Endothelial cell of hepatic sinusoid (primary cell): ENCODE data around the gene GIN1.
"Not testable (repeated sequence)": the region's sequence is repeated elsewhere in the genome, so short reads cannot be mapped to it uniquely, and the experiment has no call there.

Experiments
- in situ Hi-C: cut with HindIII; loops from 2 replicates; pipeline ENCODE4 v1.10.0; 2017; ENCODE audit warnings: low sequenced_read_pairs

Gene GIN1

GRCh38 chr5:103111468-103111867 lies 8.5 kb downstream of the GIN1 start:
- in situ Hi-C loops, result no loop called here

DNA sequence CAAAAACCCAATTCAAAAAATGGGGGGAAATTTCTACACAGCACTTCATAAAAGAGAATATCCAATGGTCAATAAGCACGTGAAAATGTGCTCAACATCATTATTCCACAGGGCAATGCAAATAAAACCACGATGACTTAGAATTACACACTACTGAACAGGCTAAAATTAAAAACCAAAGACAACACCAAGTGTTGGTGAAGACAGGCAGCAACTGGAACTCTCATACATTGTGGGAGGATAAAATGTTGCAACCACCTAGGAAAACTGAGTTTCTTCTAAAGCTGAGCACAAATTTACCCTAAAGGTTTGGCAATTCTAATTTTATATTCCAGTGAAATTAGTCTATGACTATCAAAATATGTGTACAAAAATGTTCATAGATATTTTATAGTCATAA lies 9.5 kb downstream of the GIN1 start:
- in situ Hi-C loops, result no loop called here

DNA sequence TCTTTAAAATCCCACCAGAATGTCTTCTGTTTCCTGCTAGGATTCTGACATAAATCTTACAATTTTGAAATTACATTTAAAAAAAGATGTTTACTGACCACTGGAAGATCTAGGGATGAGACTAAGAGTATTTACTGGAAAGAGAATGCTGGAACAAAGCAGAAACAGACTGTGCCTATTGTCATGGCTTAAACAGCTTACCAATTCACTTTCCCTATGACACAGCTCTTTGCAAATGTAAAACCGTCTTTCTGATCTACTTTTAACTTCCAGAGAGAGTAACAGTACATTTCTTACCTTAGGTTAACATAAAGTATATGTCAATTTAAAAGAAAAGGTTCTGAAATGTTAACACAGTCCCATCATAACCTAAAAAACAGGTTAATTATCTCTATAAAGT lies 10.7 kb downstream of the GIN1 start:
- in situ Hi-C loops, result no loop called here

DNA sequence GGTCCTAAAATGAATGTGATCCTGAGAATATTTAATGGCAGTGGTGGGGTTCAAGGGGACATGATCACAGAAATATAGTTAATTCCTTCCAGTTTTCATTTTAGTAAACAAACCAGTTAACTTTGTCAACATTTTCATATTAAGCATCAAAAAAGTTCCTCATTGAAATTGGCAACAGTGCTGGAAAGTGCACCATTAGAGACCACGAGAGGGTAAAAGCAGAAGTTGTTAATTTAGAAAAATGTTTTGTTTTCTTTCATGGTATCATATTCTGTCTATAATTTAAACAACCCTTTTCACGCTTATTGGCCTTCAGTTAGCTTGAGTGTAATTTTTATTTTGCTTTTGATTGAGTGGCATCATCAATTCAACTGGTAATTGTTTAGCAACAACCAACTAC lies 11.9 kb downstream of the GIN1 start:
- in situ Hi-C loops, result no loop called here

- in situ Hi-C loops, result no loop called here
Measured at GRCh38 chr5:103102234-103102633, 17.7 kb downstream of the GIN1 start.

- in situ Hi-C loops, result no loop called here
Measured at GRCh38 chr5:103101079-103101750, 18.7 kb downstream of the GIN1 start.

DNA sequence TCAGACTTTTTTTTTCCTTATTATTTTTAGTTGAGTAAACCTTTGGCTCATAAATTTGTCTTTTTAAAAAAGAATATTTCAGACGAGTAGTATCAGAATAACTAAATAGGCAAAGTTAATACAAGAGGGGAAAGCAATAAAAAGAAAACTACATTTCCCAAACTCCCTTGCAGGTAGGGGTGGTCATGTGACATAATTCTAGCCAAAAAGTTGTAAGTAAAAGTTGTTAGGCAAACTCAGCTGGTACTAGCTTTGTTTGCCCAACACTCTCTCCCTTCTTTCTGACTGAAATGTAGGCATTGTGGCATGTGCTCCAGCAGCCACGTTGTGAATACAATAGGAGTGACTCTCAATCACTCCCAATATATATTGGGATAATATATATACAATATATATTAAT lies 20.9 kb downstream of the GIN1 start:
- in situ Hi-C loops, result no loop called here

DNA sequence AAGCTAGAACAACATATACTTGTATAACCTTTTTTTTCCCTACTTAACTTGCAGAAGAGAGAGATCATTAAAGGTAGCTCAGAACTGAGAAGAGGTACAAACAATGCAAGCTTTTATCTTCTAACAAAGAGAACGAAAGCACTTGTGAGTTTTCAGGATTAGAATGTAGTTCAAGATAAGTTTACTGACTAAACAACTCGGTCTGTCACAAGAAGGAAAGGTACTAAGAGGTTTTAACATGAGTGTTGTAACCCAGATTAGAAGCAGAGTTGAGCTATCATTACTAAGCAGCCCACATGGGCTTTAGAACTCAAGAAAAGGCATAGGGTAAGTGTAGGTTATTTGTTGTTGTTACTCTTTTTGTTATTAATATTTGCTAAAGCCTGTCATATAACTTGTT lies 25.2 kb downstream of the GIN1 start:
- in situ Hi-C loops, result no loop called here

DNA sequence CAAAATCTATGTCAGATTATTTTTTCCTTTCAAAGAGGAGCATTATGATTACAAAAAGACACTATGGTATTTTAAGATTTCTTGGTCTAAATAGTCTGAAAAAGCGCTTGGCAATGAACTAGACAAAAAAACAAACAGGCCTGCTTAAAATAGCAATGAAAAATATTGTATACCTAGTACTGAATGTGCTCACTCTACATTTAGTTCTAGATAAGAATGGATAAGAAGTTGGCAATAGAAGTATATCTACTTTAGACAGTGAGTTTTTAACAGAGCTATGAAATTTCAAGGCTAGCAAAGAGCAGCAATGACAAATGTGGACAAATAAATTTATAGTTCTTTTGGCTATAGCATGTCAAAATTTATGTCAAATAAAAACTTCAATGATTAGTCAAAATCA lies 26.2 kb downstream of the GIN1 start:
- in situ Hi-C loops, result no loop called here

DNA sequence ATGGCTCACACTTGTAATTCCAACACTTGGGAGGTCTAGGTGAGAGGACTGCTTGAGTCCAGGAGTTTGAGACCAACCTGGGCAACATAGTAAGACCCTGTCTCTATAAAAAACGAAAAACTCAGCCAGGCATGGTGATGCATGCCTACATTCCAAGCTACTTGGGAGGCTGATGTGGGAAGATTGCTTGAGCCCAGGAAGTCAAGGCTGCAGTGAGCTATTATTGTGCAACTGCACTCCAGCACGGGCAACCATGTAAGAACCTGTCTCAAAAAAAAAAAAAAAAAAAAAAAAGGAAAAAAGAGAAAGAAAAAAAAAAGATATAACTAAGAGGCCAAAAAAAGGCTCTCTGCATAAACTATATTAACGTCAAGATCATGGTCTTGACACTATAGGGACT lies 27.3 kb downstream of the GIN1 start:
- in situ Hi-C loops, result no loop called here

- in situ Hi-C loops, result no loop called here
Measured at GRCh38 chr5:103090791-103091190, 29.1 kb downstream of the GIN1 start.

DNA sequence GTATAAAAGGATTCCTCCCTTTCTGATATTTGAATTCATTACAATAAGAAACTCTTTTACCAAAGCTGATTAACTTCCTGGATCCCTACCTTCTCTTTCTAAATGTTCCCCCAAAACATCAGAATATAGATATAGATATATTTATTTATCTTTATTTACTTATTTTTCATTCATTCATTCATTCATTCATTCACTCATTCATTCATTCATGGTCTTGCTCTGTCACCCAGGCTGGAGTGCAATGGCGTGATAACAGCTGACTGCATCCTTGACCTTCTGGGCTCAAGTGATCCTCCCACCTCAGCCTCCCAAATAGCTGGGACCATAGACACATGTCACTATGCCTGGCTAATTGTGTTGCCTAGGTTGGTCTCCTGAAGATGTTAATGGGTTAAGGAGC lies 30.7 kb downstream of the GIN1 start:
- in situ Hi-C loops, result no loop called here

GRCh38 chr5:103086547-103086946 lies 33.4 kb downstream of the GIN1 start:
- in situ Hi-C loops, result no loop called here

GRCh38 chr5:103079796-103080195 lies 40.1 kb downstream of the GIN1 start:
- in situ Hi-C loops, result no loop called here

GRCh38 chr5:103075442-103075841 lies 44.5 kb downstream of the GIN1 start:
- in situ Hi-C loops, result no loop called here

GRCh38 chr5:103073500-103073899 lies 46.4 kb downstream of the GIN1 start:
- in situ Hi-C loops, result not testable (repeated sequence)

GRCh38 chr5:103066326-103066725 lies 53.6 kb downstream of the GIN1 start:
- in situ Hi-C loops, result no loop called here

GRCh38 chr5:103060424-103060954 lies 59.4 kb downstream of the GIN1 start:
- in situ Hi-C loops, result no loop called here

DNA sequence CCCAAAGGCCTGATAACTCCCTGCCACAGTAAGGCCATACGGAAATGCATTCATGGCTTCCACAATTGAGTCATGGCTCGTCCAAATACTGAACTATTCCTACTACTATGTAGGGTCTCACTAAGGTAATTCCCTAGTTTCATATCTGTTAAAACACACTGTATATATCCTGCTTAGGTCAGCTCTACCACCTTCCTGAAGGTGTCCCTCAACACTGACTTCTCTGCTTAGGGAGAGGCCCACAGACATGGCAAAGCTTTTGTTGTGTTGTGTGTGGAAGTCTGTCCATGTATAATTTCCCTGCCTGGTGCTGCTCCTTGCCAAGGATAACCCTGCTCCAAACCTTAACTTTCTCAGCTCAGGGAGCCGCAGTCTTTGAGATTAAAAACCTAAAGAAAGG lies 60.4 kb downstream of the GIN1 start:
- in situ Hi-C loops, result no loop called here

DNA sequence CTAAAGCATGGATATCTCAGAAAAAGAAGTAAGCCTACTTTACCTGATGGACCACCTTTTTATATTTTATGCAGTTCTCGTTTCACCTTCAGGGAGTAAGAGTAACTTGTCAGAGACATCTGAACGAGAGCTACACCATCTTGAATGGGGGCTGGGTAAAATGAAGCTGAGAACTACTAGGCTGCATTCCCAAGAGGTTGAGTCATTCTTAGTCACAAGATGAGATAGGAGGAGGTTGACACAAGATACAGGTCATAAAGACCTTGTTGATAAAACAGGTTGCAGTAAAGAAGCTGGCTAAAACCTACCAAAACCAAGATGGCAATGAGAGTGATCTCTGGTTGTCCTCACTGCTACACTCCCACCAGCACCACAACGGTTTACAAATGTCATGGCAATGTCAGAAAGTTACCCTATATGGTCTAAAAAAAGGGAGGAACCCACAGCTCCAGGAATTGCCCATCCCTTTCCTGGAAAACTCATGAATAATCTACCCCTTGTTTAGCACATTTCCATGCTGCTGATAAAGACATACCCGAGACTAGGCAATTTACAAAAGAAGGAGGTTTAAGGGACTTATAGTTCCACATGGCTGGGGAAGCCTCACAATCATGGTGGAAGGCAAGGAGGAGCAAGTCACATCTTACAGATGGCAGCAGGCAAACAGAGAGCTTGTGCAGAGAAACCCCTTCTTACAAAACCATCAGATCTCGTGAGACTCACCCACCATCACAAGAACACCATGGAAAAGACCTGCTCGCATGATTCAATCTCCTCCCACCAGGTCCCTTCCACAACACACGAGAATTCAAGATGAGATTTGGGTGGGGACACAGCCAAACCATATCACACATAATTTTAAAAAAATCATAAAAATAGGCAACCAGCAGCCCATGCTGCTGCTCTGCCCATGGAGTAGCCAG lies 62.5 kb downstream of the GIN1 start:
- in situ Hi-C loops, result no loop called here

GRCh38 chr5:103046706-103047105 lies 73.2 kb downstream of the GIN1 start:
- in situ Hi-C loops, result not testable (repeated sequence)

- in situ Hi-C loops, result no loop called here
Measured at GRCh38 chr5:103041071-103041676, 78.8 kb downstream of the GIN1 start.
